ENCODE data around the gene BSCL2. TPM values are rescaled to one million over a fixed set of nuclear protein-coding genes. Genes with fewer than 3 reads are reported as not detected.

The BSCL2 gene
- total and polyA plus RNA-seq, 2 of the 13 experiments (the other 11 are each of a cell fraction or from before 2014, with no cell fraction given) = 19.5 to 21.1 TPM

GRCh38 chr11:62664405-62665074, 42.7 kb downstream of the BSCL2 start (continued):
- no peak for TF ChIP-seq PAXIP1 (CRISPR knock-in tag; conservative IDR thresholded peaks at IDR 0.05)
- no peak for TF ChIP-seq ZNF557 (CRISPR knock-in tag; IDR thresholded peaks at IDR 0.05)
- TF ChIP-seq GLI4 (CRISPR knock-in tag; IDR thresholded peaks at IDR 0.05; ENCODE audit: borderline replicate concordance) = no peak
- TF ChIP-seq SPEN (CRISPR knock-in tag; IDR thresholded peaks at IDR 0.05; ENCODE audit: low read depth) = no peak
- TF ChIP-seq ZNF468 (CRISPR knock-in tag; IDR thresholded peaks at IDR 0.05) = no peak
- no peak for TF ChIP-seq PATZ1 (CRISPR knock-in tag; IDR thresholded peaks at IDR 0.05)
- TF ChIP-seq REST (IDR thresholded peaks at IDR 0.05; ENCODE audit: borderline replicate concordance in 1 of 2, low read depth in 1 of 2, low read length in 2 of 2) = no peak
- TF ChIP-seq, protein P1, sequence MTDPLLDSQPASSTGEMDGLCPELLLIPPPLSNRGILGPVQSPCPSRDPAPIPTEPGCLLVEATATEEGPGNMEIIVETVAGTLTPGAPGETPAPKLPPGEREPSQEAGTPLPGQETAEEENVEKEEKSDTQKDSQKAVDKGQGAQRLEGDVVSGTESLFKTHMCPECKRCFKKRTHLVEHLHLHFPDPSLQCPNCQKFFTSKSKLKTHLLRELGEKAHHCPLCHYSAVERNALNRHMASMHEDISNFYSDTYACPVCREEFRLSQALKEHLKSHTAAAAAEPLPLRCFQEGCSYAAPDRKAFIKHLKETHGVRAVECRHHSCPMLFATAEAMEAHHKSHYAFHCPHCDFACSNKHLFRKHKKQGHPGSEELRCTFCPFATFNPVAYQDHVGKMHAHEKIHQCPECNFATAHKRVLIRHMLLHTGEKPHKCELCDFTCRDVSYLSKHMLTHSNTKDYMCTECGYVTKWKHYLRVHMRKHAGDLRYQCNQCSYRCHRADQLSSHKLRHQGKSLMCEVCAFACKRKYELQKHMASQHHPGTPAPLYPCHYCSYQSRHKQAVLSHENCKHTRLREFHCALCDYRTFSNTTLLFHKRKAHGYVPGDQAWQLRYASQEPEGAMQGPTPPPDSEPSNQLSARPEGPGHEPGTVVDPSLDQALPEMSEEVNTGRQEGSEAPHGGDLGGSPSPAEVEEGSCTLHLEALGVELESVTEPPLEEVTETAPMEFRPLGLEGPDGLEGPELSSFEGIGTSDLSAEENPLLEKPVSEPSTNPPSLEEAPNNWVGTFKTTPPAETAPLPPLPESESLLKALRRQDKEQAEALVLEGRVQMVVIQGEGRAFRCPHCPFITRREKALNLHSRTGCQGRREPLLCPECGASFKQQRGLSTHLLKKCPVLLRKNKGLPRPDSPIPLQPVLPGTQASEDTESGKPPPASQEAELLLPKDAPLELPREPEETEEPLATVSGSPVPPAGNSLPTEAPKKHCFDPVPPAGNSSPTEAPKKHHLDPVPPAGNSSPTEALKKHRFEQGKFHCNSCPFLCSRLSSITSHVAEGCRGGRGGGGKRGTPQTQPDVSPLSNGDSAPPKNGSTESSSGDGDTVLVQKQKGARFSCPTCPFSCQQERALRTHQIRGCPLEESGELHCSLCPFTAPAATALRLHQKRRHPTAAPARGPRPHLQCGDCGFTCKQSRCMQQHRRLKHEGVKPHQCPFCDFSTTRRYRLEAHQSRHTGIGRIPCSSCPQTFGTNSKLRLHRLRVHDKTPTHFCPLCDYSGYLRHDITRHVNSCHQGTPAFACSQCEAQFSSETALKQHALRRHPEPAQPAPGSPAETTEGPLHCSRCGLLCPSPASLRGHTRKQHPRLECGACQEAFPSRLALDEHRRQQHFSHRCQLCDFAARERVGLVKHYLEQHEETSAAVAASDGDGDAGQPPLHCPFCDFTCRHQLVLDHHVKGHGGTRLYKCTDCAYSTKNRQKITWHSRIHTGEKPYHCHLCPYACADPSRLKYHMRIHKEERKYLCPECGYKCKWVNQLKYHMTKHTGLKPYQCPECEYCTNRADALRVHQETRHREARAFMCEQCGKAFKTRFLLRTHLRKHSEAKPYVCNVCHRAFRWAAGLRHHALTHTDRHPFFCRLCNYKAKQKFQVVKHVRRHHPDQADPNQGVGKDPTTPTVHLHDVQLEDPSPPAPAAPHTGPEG (CRISPR knock-in tag; IDR thresholded peaks at IDR 0.05) = no peak
- no peak for TF ChIP-seq ZNF841 (CRISPR knock-in tag; IDR thresholded peaks at IDR 0.05; ENCODE audit: borderline replicate concordance)
- no peak for TF ChIP-seq DNMT1 (CRISPR knock-in tag; IDR thresholded peaks at IDR 0.05)
- TF ChIP-seq NR3C1 (CRISPR knock-in tag; IDR thresholded peaks at IDR 0.05) = no peak
- no peak for TF ChIP-seq ZNF34 (CRISPR knock-in tag; IDR thresholded peaks at IDR 0.05; ENCODE audit: borderline replicate concordance)
- TF ChIP-seq ZNF768 (CRISPR knock-in tag; IDR thresholded peaks at IDR 0.05) = no peak; the same call in 1 of the 2 replicates

Data from HepG2 (cell line).